ENCODE measurements around the gene MGMT. TPM values are rescaled to one million over a fixed set of nuclear protein-coding genes. Genes with fewer than 3 reads are reported as not detected.

Gene MGMT
- total and polyA plus RNA-seq, 9 of the 15 experiments (the other 6 are each of a cell fraction or from before 2014, with no cell fraction given): 0.03 to 0.29 (median 0.11) TPM; not detected in 4

- Histone ChIP-seq H3K27ac (ENCODE audit: extremely low read depth, low read depth, low read length) (no peak overlapping the region), H3K27me3 (ENCODE audit: control insufficient read depth in 2 of 2, insufficient read depth in 2 of 2, low read length in 2 of 2) (peaks cover 0 to 31% of the 10 kb centered on the region in 2 experiments; a peak in 2 of 5 replicates), H3K4me3 (no peak overlapping the region), H3K9ac (ENCODE audit: insufficient read depth in 1 of 2, low read depth in 2 of 2, low read length in 2 of 2) (no peak overlapping the region), H3K9me3 (replicated peaks; ENCODE audit: control insufficient read depth, insufficient read depth, low read depth, low read length) (no peaks in the 10 kb centered on the region), H3K4me1 (replicated peaks in 1 of 2; ENCODE audit: control insufficient read depth in 2 of 2, insufficient read depth in 2 of 2, low read length in 2 of 2) (no peaks in the 10 kb centered on the region), H3K36me3 (ENCODE audit: control insufficient read depth, insufficient read depth, low read length) (no peaks in the 10 kb centered on the region), H3K9me1 (ENCODE audit: control insufficient read depth, insufficient read depth, low read length) (no peaks in the 10 kb centered on the region), H4K20me1 (replicated peaks; ENCODE audit: control insufficient read depth, insufficient read depth, low read length) (no peaks in the 10 kb centered on the region), H2AFZ (ENCODE audit: low read depth, low read length) (no peak overlapping the region), H3K79me2 (ENCODE audit: control insufficient read depth, insufficient read depth, low read length) (no peaks in the 10 kb centered on the region), H3K4me2 (ENCODE audit: insufficient read depth, low read length) (no peak overlapping the region)
- ATAC-seq: no peak
- no TSS peak for BruUV-seq (replicated peaks)
- in situ Hi-C loops (cut with MboI): no loop called here
- FAIRE-seq: no peak
- no peak for TF ChIP-seq POLR3A (IDR thresholded peaks at IDR 0.05; ENCODE audit: borderline replicate concordance, extremely low read depth, insufficient read depth, insufficient read length)
- TF ChIP-seq TBL1XR1 (IDR thresholded peaks at IDR 0.05; ENCODE audit: low read length in 2 of 2): no peak
- no peak for TF ChIP-seq SMARCA5 (IDR thresholded peaks at IDR 0.05)
- TF ChIP-seq ZNF140 (CRISPR knock-in tag; IDR thresholded peaks at IDR 0.05): no peak
- TF ChIP-seq ELK1 (CRISPR knock-in tag; IDR thresholded peaks at IDR 0.05): no peak
- no peak for TF ChIP-seq ARID3B (CRISPR knock-in tag; IDR thresholded peaks at IDR 0.05; ENCODE audit: borderline replicate concordance)
- no peak for TF ChIP-seq NONO (IDR thresholded peaks at IDR 0.05; ENCODE audit: low read depth in 2 of 2, low read length in 1 of 2)
- TF ChIP-seq HDAC2 (IDR thresholded peaks at IDR 0.05): no peak
- 0% methylated on average over 5 of the region's 15 CpGs for WGBS (ENCODE audit: insufficient coverage, low coverage, missing lambda C conversion rate)
- intact Hi-C loops (cut with micrococcal nuclease): no loop called here
- ChIA-PET CTCF (ENCODE audit: low intra/inter-chr PET ratio) (no interaction called here), POLR2A (interaction anchor here (0.6 kb wide), 1 partner anchor 247 kb away, joined by 3 read pairs; no protein-coding TSS in a partner anchor)
- no peak for DNase-seq (ENCODE audit: extremely low read depth in 1 of 4, low spot score in 3 of 4)
Observed at GRCh38 chr10:129652021-129652420, 185.0 kb downstream of the MGMT start.

Data from K562 (cell line).